Measurements from ENCODE around the gene SIK2.
A peak's percentile ranks its signal among the peaks of the same experiment; 100 is the strongest.

The SIK2 gene

GRCh38 chr11:111601979-111602864 is at the start of gene SIK2:
Gene SIK2, plus strand, starts transcription at chr11:111602449. Its CDS starts 115 bp downstream, at chr11:111602564.
- DNase-seq (ENCODE audit: low read depth, low spot score) = peak; percentile 70

GRCh38 chr11:111554532-111554931 is 47.7 kb upstream of the SIK2 start:
- DNase-seq (ENCODE audit: low read depth, low spot score) = no peak

- no peak for DNase-seq (ENCODE audit: low read depth, low spot score)
These were observed 47.0 kb upstream of the SIK2 start for GRCh38 chr11:111555255-111555654.

GRCh38 chr11:111557425-111558111 is 44.7 kb upstream of the SIK2 start:
- DNase-seq (ENCODE audit: low read depth, low spot score) = no peak

- DNase-seq (ENCODE audit: low read depth, low spot score) = no peak
These were observed 42.3 kb upstream of the SIK2 start for GRCh38 chr11:111559800-111560464.

GRCh38 chr11:111560800-111561199 is 41.4 kb upstream of the SIK2 start:
- DNase-seq (ENCODE audit: low read depth, low spot score) = no peak

GRCh38 chr11:111561306-111561705 is 40.9 kb upstream of the SIK2 start:
- no peak for DNase-seq (ENCODE audit: low read depth, low spot score)

GRCh38 chr11:111561791-111562325 is 40.4 kb upstream of the SIK2 start:
- no peak for DNase-seq (ENCODE audit: low read depth, low spot score)

- DNase-seq (ENCODE audit: low read depth, low spot score) = no peak
These were observed 39.4 kb upstream of the SIK2 start for GRCh38 chr11:111562692-111563389.

- DNase-seq (ENCODE audit: low read depth, low spot score) = no peak
These were observed 37.0 kb upstream of the SIK2 start for GRCh38 chr11:111565114-111565720.

GRCh38 chr11:111566324-111566723 is 35.9 kb upstream of the SIK2 start:
- DNase-seq (ENCODE audit: low read depth, low spot score) = no peak

GRCh38 chr11:111569476-111569875 is 32.8 kb upstream of the SIK2 start:
- no peak for DNase-seq (ENCODE audit: low read depth, low spot score)

- no peak for DNase-seq (ENCODE audit: low read depth, low spot score)
These were observed 31.5 kb upstream of the SIK2 start for GRCh38 chr11:111570796-111571195.

- no peak for DNase-seq (ENCODE audit: low read depth, low spot score)
These were observed 30.3 kb upstream of the SIK2 start for GRCh38 chr11:111571829-111572501.

- DNase-seq (ENCODE audit: low read depth, low spot score) = no peak
These were observed 29.7 kb upstream of the SIK2 start for GRCh38 chr11:111572581-111572980.

GRCh38 chr11:111573821-111574249 is 28.4 kb upstream of the SIK2 start:
- no peak for DNase-seq (ENCODE audit: low read depth, low spot score)

- no peak for DNase-seq (ENCODE audit: low read depth, low spot score)
These were observed 27.6 kb upstream of the SIK2 start for GRCh38 chr11:111574373-111575225.

- no peak for DNase-seq (ENCODE audit: low read depth, low spot score)
These were observed 26.5 kb upstream of the SIK2 start for GRCh38 chr11:111575740-111576139.

- DNase-seq (ENCODE audit: low read depth, low spot score) = no peak
These were observed 24.4 kb upstream of the SIK2 start for GRCh38 chr11:111577821-111578220.
